HepG2 (cell line): ENCODE measurements around the gene SPG7. TPM values are rescaled to one million over a fixed set of nuclear protein-coding genes. Genes with fewer than 3 reads are reported as not detected.

Source experiments
- CBFB ChIP-seq: sonication (generic); formaldehyde crosslinking; IDR thresholded peaks from 2 replicates; pipeline ENCODE4 v1.4.0; 2020; ENCODE audit warnings: missing genetic modification reagents
- IRF2 ChIP-seq: IDR thresholded peaks from 2 replicates; pipeline ENCODE4 v1.6.1; 2018; ENCODE audit warnings: missing genetic modification reagents, missing compliant biosample characterization
- KMT2B ChIP-seq: IDR thresholded peaks from 2 replicates; pipeline ENCODE4 v1.6.1; 2016; ENCODE audit warnings: missing genetic modification reagents, missing compliant biosample characterization
- LBX2 ChIP-seq: sonication (generic); formaldehyde crosslinking; IDR thresholded peaks from 2 replicates; pipeline ENCODE4 v1.5.0; 2020; ENCODE audit warnings: missing genetic modification reagents, mild to moderate bottlenecking, borderline replicate concordance
- MYPOP ChIP-seq: sonication (generic); formaldehyde crosslinking; IDR thresholded peaks from 2 replicates; pipeline ENCODE4 v1.8.1; 2023; ENCODE audit warnings: mild to moderate bottlenecking, moderate library complexity, missing genetic modification reagents
- NFE2L1 ChIP-seq: sonication (generic); formaldehyde crosslinking; IDR thresholded peaks from 2 replicates; pipeline ENCODE4 v1.4.0; 2020; ENCODE audit warnings: missing genetic modification reagents, mild to moderate bottlenecking, borderline replicate concordance
- NFYC ChIP-seq: IDR thresholded peaks from 2 replicates; pipeline ENCODE4 v1.6.1; 2016; ENCODE audit warnings: missing genetic modification reagents, missing compliant biosample characterization
- PPARG ChIP-seq: conservative IDR thresholded peaks from 2 replicates; pipeline ENCODE4 v1.6.1; 2016; ENCODE audit warnings: missing biosample characterization, missing genetic modification reagents
- RFX3 ChIP-seq: IDR thresholded peaks from 2 replicates; pipeline ENCODE4 v1.6.1; 2016; ENCODE audit warnings: missing biosample characterization, missing genetic modification reagents
- SNAI1 ChIP-seq: sonication (generic); formaldehyde crosslinking; IDR thresholded peaks from 2 replicates; pipeline ENCODE4 v1.5.0; 2020; ENCODE audit warnings: mild to moderate bottlenecking, missing genetic modification reagents, borderline replicate concordance
- SOX5 ChIP-seq: IDR thresholded peaks from 2 replicates; pipeline ENCODE4 v1.6.1; 2016; ENCODE audit warnings: borderline replicate concordance
- SRSF9 ChIP-seq: fragments of 200-400 bp; formaldehyde crosslinking; IDR thresholded peaks from 2 replicates; pipeline ENCODE4 v1.6.1; 2018; ENCODE audit warnings: borderline replicate concordance, mild to moderate bottlenecking, low read depth, low read length; ENCODE audit not compliant: insufficient read depth, poor library complexity, severe bottlenecking
- ZC3H13 ChIP-seq: sonication (generic); formaldehyde crosslinking; IDR thresholded peaks from 2 replicates; pipeline ENCODE4 v1.8.1; 2023; ENCODE audit warnings: mild to moderate bottlenecking, missing genetic modification reagents, moderate library complexity
- ZFP36L2 ChIP-seq: sonication (generic); formaldehyde crosslinking; IDR thresholded peaks from 2 replicates; pipeline ENCODE4 v1.4.0; 2020; ENCODE audit warnings: missing genetic modification reagents
- ZNF484 ChIP-seq: sonication (generic); formaldehyde crosslinking; IDR thresholded peaks from 2 replicates; pipeline ENCODE4 v1.5.1; 2020; ENCODE audit warnings: mild to moderate bottlenecking, low read depth, missing genetic modification reagents, borderline replicate concordance
- ZNF513 ChIP-seq: sonication (generic); formaldehyde crosslinking; conservative IDR thresholded peaks from 2 replicates; pipeline ENCODE4 v1.5.0; 2020; ENCODE audit warnings: missing genetic modification reagents
- ZNF652 ChIP-seq: IDR thresholded peaks from 2 replicates; pipeline ENCODE4 v1.6.1; 2016; ENCODE audit warnings: low read depth, borderline replicate concordance
- ZNF672 ChIP-seq: sonication (generic); formaldehyde crosslinking; IDR thresholded peaks from 2 replicates; pipeline ENCODE4 v1.8.1; 2022; ENCODE audit warnings: missing genetic modification reagents
- ZNF792 ChIP-seq: IDR thresholded peaks from 2 replicates; pipeline ENCODE4 v1.6.1; 2016
- ZNF850 ChIP-seq: sonication (generic); formaldehyde crosslinking; conservative IDR thresholded peaks from 2 replicates; pipeline ENCODE4 v1.9.0; 2021; ENCODE audit warnings: mild to moderate bottlenecking, missing genetic modification reagents
- polyA plus RNA-seq, 8 experiments: library from polyadenylated mRNA; depleted of rRNA in 3 of 8; stranded (reverse) in 7 of 8; unstranded in 1 of 8; fragments of >200 nt; fragmentation: Illumina TruSeq in 4 of 8; extraction: Trizol in 4 of 8; gene quantifications; 2 replicates each; pipeline versions ENCODE4 v1.2.1 to v1.2.3, GENCODE V29; 2011 to 2016; ENCODE audit warnings: low read depth in 4 of 8, missing spikeins in 1 of 8, mixed read lengths in 1 of 8; ENCODE audit not compliant: insufficient read depth in 1 of 8
- total RNA-seq, 5 experiments: library from RNA; depleted of rRNA; stranded (reverse); fragments of >200 nt; fragmentation: Illumina TruSeq; extraction: Trizol; gene quantifications; 2 replicates each; pipeline ENCODE4 v1.2.3, GENCODE V29; 2016; ENCODE audit warnings: low read depth in 1 of 5
- TF ChIP-seq, protein P1 (sequence below): sonication (generic); formaldehyde crosslinking; IDR thresholded peaks from 2 replicates; pipeline ENCODE4 v1.5.1; 2020; ENCODE audit warnings: mild to moderate bottlenecking, missing genetic modification reagents, borderline replicate concordance
- TF ChIP-seq, protein P2 (sequence below): sonication (generic); formaldehyde crosslinking; IDR thresholded peaks from 2 replicates; pipeline ENCODE4 v1.8.0; 2022; ENCODE audit warnings: mild to moderate bottlenecking, missing genetic modification reagents, moderate library complexity
- TF ChIP-seq, protein P3 (sequence below): sonication (generic); formaldehyde crosslinking; IDR thresholded peaks from 2 replicates; pipeline ENCODE4 v1.8.0; 2022; ENCODE audit warnings: mild to moderate bottlenecking, missing genetic modification reagents, moderate library complexity

Gene SPG7
- total and polyA plus RNA-seq, 2 of the 13 experiments (the other 11 are each of a cell fraction or from before 2014, with no cell fraction given): 66.0 to 136 TPM

DNA sequence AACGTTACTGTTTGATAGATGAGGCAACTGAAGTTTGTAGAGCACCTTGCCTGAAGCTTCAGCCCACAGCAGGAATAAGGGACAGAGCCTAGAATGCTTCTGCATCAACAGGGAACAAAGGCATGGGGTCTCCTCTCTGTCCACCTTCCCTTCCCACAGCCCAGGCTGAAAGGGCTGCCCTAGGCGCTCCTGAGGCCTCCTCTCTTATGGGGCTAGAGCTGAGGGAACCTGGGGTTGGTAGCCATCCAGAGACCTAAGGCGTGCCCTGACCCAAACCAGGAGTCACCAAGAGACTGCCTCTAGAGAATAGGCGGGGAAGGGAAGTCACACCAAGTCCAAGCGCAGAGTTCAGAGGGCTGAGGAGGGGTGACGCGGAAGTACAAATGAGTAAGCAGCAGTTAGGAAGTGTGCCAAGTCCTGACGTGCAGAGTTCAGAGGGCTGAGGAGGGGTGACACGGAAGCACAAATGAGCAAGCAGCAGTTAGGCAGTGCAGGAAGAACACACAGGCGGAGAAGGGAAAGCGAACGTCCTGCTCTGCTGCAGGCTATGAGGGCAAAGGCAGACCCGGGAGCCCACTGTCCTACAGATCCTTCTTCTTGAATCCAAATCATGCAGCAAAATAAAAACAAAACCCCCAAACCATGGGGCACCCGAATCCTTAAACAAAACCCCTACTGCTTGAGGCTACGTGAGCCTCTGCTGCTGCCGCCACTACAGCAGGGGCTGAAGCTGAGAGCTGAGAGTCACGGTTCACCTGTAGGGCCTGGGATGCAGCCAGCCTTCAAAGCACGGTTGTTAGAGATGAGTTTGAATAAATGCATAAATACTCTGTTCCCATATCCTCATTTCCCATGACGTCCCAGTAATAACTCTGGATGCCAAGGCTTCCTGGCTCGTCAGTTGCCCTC, 2.7 kb upstream of the SPG7 start (continued):
- TF ChIP-seq, protein P1, sequence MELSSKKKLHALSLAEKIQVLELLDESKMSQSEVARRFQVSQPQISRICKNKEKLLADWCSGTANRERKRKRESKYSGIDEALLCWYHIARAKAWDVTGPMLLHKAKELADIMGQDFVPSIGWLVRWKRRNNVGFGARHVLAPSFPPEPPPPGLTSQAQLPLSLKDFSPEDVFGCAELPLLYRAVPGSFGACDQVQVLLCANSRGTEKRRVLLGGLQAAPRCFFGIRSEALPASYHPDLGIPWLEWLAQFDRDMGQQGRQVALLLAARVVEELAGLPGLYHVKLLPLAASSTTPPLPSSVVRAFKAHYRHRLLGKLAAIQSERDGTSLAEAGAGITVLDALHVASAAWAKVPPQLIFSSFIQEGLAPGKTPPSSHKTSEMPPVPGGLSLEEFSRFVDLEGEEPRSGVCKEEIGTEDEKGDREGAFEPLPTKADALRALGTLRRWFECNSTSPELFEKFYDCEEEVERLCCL (CRISPR knock-in tag): no peak
- peak; percentile 88 for TF ChIP-seq ZC3H13
- TF ChIP-seq ZNF484: no peak
- TF ChIP-seq PPARG (CRISPR knock-in tag): peak; percentile 33; the same call in 1 of the 2 replicates
- TF ChIP-seq, protein P2, sequence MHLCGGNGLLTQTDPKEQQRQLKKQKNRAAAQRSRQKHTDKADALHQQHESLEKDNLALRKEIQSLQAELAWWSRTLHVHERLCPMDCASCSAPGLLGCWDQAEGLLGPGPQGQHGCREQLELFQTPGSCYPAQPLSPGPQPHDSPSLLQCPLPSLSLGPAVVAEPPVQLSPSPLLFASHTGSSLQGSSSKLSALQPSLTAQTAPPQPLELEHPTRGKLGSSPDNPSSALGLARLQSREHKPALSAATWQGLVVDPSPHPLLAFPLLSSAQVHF (CRISPR knock-in tag): no peak
- peak; percentile 82 for TF ChIP-seq SOX5 (CRISPR knock-in tag)
- TF ChIP-seq IRF2: peak; percentile 96
- peak; percentile 70 for TF ChIP-seq NFE2L1 (CRISPR knock-in tag)
- TF ChIP-seq ZNF672: no peak
- TF ChIP-seq CBFB: peak; percentile 88; the same call in 1 of the 2 replicates
- TF ChIP-seq LBX2 (CRISPR knock-in tag): no peak
- peak; percentile 57; the same call in 1 of the 2 replicates for TF ChIP-seq ZFP36L2 (CRISPR knock-in tag)
- TF ChIP-seq ZNF513 (CRISPR knock-in tag): no peak
- no peak for TF ChIP-seq ZNF652
- no peak for TF ChIP-seq ZNF850 (CRISPR knock-in tag)
- no peak for TF ChIP-seq SRSF9
- TF ChIP-seq KMT2B (CRISPR knock-in tag): peak; percentile 81
- TF ChIP-seq ZNF792 (CRISPR knock-in tag): peak; percentile 91; the same call in 1 of the 2 replicates
- 0 out of 2 replicates have a peak, but pooled peaks have one; percentile 3 for TF ChIP-seq RFX3
- peak; percentile 54; the same call in 1 of the 2 replicates for TF ChIP-seq NFYC (CRISPR knock-in tag)
- TF ChIP-seq SNAI1 (CRISPR knock-in tag): no peak
- TF ChIP-seq, protein P3, sequence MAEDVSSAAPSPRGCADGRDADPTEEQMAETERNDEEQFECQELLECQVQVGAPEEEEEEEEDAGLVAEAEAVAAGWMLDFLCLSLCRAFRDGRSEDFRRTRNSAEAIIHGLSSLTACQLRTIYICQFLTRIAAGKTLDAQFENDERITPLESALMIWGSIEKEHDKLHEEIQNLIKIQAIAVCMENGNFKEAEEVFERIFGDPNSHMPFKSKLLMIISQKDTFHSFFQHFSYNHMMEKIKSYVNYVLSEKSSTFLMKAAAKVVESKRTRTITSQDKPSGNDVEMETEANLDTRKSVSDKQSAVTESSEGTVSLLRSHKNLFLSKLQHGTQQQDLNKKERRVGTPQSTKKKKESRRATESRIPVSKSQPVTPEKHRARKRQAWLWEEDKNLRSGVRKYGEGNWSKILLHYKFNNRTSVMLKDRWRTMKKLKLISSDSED: no peak
- TF ChIP-seq MYPOP: peak; percentile 86; the same call in 1 of the 2 replicates
